T-helper 2 cell treated with Interferon-gamma antibody and Interleukin-4, amounts not matched to agents 5 μg/mL and 100 μg/mL, for 36 hours (primary cell): ENCODE results near the gene SLC7A14.

ENCODE experiments used
- DNase-seq: peaks from one replicate; pipeline ENCODE4 v3.0.0; 2021; ENCODE audit warnings: low spot score
- H3K27ac Mint-ChIP-seq: one replicate; pipeline ENCODE4 v1.8.0; 2021; ENCODE audit warnings: mild to moderate bottlenecking, mixed read lengths
- H3K27me3 Mint-ChIP-seq: one replicate; pipeline ENCODE4 v1.8.0; 2021; ENCODE audit warnings: low read depth, mixed read lengths
- H3K36me3 Mint-ChIP-seq: one replicate; pipeline ENCODE4 v1.8.0; 2021; ENCODE audit warnings: low read depth, mixed read lengths
- H3K4me1 Mint-ChIP-seq: one replicate; pipeline ENCODE4 v1.8.0; 2021; ENCODE audit warnings: low read depth, mixed read lengths
- H3K4me3 Mint-ChIP-seq: one replicate; pipeline ENCODE4 v1.8.0; 2022; ENCODE audit warnings: mild to moderate bottlenecking, moderate library complexity, mixed read lengths
- H3K9me3 Mint-ChIP-seq: one replicate; pipeline ENCODE4 v1.8.0; 2021; ENCODE audit warnings: mixed read lengths

SLC7A14 gene

DNA sequence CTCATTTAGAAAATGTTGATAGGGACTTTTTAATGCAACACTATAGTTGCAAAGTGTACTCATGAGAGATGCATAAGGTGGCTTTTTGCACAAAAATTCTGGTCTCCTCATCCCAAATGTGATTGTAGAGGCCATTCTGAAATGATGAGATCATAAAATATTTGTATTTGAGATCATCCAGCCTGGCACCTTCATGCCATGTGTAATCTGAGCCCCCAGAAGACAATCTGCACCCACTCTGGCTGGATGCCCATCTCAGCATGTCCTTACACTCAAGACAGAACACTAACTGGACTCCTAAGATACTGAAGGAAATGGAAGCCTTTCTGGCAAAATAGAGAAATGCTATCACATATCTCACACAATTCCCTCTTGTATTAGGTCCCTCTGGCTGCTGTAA lies 49.2 kb downstream of the SLC7A14 start:
- H3K36me3 Mint-ChIP-seq, result no peaks in the 10 kb centered on the region
- H3K4me3 Mint-ChIP-seq, result no peak overlapping the region
- no peak for DNase-seq
- H3K27me3 Mint-ChIP-seq, result peaks cover 29% of the 10 kb centered on the region
- H3K27ac Mint-ChIP-seq, result no peak overlapping the region
- no peaks in the 10 kb centered on the region for H3K9me3 Mint-ChIP-seq
- no peaks in the 10 kb centered on the region for H3K4me1 Mint-ChIP-seq

DNA sequence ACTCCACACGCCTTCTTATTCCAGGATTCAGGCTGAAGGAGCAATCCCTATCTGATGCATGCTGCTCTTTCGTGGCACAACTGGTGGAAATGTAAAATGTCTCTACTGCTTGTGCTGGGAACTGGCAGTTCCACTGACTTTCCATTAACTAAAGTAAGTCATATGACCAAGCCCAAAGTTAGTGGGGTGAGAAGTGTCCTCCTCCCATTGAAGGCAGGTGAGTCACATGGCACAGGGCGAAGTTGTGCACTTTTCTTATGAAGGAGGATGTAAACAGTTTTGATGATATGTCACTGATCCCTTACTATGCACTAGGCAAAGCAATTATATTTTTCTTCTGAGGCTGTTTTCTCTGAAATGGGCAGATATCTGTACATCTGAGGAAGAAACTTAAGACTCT lies 51.6 kb downstream of the SLC7A14 start:
- DNase-seq, result no peak
- Mint-ChIP-seq H3K9me3 (no peaks in the 10 kb centered on the region), H3K36me3 (no peaks in the 10 kb centered on the region), H3K4me3 (no peak overlapping the region), H3K27me3 (peaks cover 27% of the 10 kb centered on the region), H3K27ac (no peak overlapping the region), H3K4me1 (no peaks in the 10 kb centered on the region)

DNA sequence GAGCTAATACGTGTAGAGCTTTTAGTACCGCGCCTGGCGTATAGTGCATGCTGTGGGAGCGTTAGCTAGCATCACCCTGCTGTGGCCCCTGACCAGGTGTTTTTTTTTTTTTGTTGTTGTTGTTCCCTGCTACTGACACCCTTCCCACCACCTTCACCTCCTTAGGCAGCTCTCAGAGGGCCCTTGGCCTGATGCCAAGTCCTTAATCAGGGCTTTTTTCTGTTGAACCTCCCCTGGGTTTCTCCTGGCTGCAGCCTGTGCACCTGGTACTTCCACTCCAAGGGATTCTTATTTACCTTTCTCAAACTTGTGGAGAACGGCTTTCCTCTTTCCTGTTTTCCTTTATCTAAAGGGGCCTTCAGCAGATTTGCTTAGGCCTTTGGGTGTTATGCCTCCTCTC lies 53.3 kb downstream of the SLC7A14 start:
- DNase-seq, result no peak
- Mint-ChIP-seq H3K27ac (no peak overlapping the region), H3K4me1 (no peaks in the 10 kb centered on the region), H3K9me3 (no peaks in the 10 kb centered on the region), H3K4me3 (no peak overlapping the region), H3K36me3 (no peaks in the 10 kb centered on the region), H3K27me3 (peaks cover 20% of the 10 kb centered on the region)

DNA sequence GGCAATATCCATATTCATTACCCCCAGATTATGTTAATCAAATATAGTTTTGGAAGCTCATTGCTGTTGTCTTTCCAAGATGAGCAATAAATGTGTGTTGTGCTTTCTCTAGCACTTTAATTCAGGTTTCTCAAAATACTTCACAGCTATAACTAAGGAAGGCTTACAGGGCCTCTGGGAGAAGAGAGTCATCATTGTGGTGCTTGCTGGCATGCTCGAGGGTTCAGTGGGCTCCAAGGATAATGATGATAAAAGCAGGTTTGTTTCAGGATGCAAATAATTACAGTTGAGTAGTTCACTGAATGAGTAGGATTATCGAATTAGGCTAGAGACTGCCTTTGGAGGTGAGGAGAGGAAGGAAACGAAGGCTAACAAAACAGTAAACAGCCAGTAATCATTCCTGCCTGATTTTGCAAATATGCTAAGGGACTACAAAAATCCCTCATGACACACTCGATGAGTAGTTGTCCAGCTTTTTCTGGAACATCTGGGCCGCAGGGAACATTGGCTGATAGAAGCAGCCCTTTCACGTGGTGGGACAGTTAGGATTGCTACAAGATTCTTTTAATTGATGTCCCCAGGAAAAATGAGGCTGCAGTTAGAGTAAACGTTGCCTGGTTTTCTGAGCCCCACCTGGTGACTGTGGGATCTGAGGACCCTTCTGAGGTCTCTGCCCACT lies 54.1 kb downstream of the SLC7A14 start:
- H3K4me1 Mint-ChIP-seq, result no peaks in the 10 kb centered on the region
- peaks cover 13% of the 10 kb centered on the region for H3K27me3 Mint-ChIP-seq
- H3K36me3 Mint-ChIP-seq, result no peaks in the 10 kb centered on the region
- no peaks in the 10 kb centered on the region for H3K9me3 Mint-ChIP-seq
- DNase-seq, result no peak
- no peak overlapping the region for H3K27ac Mint-ChIP-seq
- no peak overlapping the region for H3K4me3 Mint-ChIP-seq

DNA sequence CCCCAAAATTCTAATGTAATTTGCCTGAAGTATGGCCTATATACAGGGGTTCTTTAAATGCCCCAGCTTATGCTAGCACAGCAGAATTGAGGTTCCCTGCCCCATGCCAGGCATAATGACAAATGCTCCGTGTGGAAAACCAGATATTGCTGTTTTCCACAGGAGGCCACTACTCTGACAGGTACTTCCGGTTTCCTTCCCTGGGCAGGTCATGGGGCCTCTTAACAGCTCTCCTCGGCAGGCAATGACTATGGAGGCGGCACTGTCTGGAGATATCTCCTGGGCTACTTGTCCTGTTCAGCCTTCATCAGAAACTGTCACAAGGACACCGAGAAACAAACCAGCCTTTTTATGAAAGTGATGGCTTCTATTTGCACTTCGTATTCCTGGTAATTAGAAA lies 54.8 kb downstream of the SLC7A14 start:
- Mint-ChIP-seq H3K9me3 (no peaks in the 10 kb centered on the region), H3K36me3 (no peaks in the 10 kb centered on the region), H3K4me1 (no peaks in the 10 kb centered on the region), H3K27ac (no peak overlapping the region), H3K4me3 (no peak overlapping the region), H3K27me3 (peaks cover 12% of the 10 kb centered on the region)
- no peak for DNase-seq

DNA sequence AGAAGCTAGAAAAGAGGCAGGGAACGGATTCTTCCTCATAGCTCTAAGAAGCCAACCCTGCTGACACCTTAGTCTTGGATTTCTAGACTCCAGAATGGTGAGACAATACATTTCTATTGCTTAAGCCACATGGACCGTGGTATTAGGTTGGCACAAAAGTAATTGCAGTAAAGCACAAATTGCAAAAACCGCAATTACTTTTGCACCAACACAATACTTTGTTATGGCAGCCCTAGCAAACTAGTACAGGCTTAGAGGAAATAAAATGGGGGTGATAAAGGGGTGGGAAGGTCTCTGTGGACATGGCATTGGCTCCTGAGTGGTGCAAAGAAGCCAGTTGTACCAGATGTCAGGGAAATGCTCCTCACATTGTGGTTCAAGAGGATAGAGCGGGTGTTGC lies 56.0 kb downstream of the SLC7A14 start:
- DNase-seq, result no peak
- Mint-ChIP-seq H3K4me3 (no peak overlapping the region), H3K27ac (no peak overlapping the region), H3K36me3 (no peaks in the 10 kb centered on the region), H3K4me1 (no peaks in the 10 kb centered on the region), H3K27me3 (peaks cover 12% of the 10 kb centered on the region), H3K9me3 (no peaks in the 10 kb centered on the region)

DNA sequence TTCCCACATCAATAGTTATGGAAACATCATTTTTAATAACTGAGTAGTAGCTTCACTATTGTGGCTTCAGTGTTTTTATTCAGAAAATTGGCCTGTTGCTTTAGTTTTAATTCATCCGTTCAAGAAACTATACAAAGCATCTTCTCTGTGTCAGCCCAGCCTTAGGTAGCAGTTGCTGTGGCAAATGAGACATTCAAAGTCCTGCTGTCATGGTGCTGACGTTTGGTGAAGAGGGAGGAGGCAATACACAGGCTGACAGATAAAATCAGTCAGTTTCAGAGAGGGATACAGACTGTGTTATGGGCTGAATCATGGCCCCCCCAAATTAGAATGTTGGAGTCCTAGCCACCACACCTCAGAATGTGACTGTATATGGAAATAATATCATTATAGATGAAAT lies 56.5 kb downstream of the SLC7A14 start:
- Mint-ChIP-seq H3K4me1 (no peaks in the 10 kb centered on the region), H3K4me3 (no peak overlapping the region), H3K9me3 (no peaks in the 10 kb centered on the region), H3K36me3 (no peaks in the 10 kb centered on the region), H3K27ac (no peak overlapping the region), H3K27me3 (peaks cover 12% of the 10 kb centered on the region)
- no peak for DNase-seq

DNA sequence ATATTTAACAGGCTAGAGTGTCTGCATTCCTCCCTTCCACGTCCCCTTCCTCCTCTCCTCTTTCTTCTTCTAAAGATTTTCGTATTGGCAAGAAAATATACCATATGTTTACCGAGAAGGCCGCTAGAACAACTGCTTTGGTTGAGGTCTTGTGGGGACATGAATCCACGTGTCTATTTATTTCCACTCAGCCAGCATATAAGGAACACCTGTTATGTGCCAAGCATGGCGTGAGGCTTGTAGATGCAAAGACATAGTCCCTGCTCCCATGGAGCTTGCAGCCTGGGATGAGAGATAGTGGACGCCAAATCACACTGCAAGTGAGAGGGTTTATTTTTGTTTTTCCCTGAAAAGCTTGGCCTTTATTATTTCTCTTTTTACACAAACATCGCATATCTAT lies 57.1 kb downstream of the SLC7A14 start:
- H3K27ac Mint-ChIP-seq, result no peak overlapping the region
- H3K27me3 Mint-ChIP-seq, result peaks cover 8% of the 10 kb centered on the region
- no peaks in the 10 kb centered on the region for H3K36me3 Mint-ChIP-seq

DNA sequence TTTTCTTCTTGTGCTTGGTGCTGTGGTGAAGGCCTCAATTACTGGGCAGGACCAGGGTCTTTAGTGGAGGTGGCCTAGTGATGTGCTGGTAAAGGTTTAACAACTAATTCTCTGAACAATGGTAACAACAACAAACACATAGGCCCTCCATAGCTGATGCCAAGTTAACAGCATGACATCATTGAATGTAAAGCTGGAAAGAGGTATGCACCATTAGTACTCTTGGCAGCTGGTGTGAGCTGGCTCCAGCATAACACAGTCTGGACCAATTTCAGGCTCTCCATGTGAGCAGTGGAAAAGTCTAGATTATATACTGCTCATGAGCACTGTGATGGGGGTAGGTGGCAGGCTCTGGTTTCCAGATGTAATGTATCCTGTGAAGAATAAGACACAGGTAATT lies 61.8 kb downstream of the SLC7A14 start:
- H3K4me3 Mint-ChIP-seq, result no peak overlapping the region
- DNase-seq, result no peak
- peaks cover 4% of the 10 kb centered on the region for H3K4me1 Mint-ChIP-seq
- H3K27me3 Mint-ChIP-seq, result no peaks in the 10 kb centered on the region
- no peak overlapping the region for H3K27ac Mint-ChIP-seq
- H3K9me3 Mint-ChIP-seq, result no peaks in the 10 kb centered on the region
- H3K36me3 Mint-ChIP-seq, result no peaks in the 10 kb centered on the region

More for the DNA sequence above, 57.1 kb downstream of the SLC7A14 start:
- H3K4me1 Mint-ChIP-seq, result no peaks in the 10 kb centered on the region
- no peak for DNase-seq
- H3K4me3 Mint-ChIP-seq, result no peak overlapping the region
- H3K9me3 Mint-ChIP-seq, result no peaks in the 10 kb centered on the region

DNA sequence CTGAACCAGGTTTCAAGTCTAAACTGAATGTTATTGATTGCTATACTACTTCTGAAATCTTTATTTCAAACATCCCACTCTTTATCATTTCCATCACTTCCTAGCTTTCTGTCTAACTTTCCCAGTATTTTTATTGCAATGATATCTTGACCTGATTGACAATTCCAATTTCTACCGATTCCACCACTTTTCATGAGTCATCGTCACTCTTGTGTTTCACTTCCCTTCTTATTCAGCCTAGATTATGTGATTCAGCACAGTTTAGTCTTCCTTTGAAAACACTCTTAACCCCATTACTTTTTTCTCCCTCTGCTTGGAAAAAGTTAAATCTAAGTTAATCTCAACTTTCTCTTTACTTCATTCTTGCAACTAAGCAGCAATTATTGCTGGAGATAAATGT lies 62.6 kb downstream of the SLC7A14 start:
- DNase-seq, result no peak
- H3K4me3 Mint-ChIP-seq, result no peak overlapping the region
- peaks cover 4% of the 10 kb centered on the region for H3K4me1 Mint-ChIP-seq
- H3K27me3 Mint-ChIP-seq, result peaks cover 7% of the 10 kb centered on the region
- no peaks in the 10 kb centered on the region for H3K36me3 Mint-ChIP-seq
- no peak overlapping the region for H3K27ac Mint-ChIP-seq
- no peaks in the 10 kb centered on the region for H3K9me3 Mint-ChIP-seq

DNA sequence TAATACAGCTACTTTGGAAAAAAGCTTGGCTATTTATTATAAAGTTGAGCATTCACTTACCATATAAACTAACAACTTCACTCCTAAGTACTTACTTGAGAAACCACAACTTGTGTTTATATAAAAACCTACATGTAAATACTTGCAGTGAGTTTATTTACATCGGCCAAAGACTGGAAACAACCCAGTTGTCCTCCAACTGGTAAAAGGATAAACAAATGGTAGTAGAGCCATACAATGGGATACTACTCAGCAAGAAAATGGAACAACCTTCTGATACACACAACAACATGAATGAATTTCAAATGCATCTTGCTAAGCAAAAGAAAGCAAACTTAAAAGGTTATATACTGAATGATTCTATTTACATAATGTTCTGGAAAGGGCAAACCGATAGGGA lies 63.7 kb downstream of the SLC7A14 start:
- H3K27me3 Mint-ChIP-seq, result peaks cover 9% of the 10 kb centered on the region
- no peak for DNase-seq
- H3K27ac Mint-ChIP-seq, result no peak overlapping the region
- no peaks in the 10 kb centered on the region for H3K9me3 Mint-ChIP-seq
- H3K36me3 Mint-ChIP-seq, result no peaks in the 10 kb centered on the region
- H3K4me3 Mint-ChIP-seq, result no peak overlapping the region
- peaks cover 4% of the 10 kb centered on the region for H3K4me1 Mint-ChIP-seq

DNA sequence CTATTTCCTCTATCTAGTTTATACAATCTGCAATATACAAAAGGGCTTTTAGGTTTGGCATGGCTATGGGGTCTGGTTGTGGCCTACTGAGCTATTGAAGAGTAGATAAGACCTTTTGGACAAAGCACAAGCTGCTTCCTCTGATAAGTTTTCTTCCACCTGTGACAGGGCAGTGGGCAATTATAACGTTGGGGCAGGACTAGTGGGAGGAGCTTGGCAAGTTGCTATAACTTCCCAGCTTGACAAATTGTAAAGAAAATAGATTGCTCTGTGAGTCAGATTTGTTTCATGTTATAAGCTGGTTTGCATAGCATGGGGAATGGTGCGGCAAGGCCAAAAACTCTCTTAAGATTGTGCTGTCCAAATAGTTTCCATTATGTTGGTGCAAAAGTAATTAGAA lies 64.9 kb downstream of the SLC7A14 start:
- H3K4me3 Mint-ChIP-seq, result no peak overlapping the region
- H3K36me3 Mint-ChIP-seq, result no peaks in the 10 kb centered on the region
- H3K9me3 Mint-ChIP-seq, result no peaks in the 10 kb centered on the region
- H3K27ac Mint-ChIP-seq, result no peak overlapping the region
- H3K27me3 Mint-ChIP-seq, result peaks cover 11% of the 10 kb centered on the region
- H3K4me1 Mint-ChIP-seq, result peaks cover 4% of the 10 kb centered on the region
- no peak for DNase-seq

DNA sequence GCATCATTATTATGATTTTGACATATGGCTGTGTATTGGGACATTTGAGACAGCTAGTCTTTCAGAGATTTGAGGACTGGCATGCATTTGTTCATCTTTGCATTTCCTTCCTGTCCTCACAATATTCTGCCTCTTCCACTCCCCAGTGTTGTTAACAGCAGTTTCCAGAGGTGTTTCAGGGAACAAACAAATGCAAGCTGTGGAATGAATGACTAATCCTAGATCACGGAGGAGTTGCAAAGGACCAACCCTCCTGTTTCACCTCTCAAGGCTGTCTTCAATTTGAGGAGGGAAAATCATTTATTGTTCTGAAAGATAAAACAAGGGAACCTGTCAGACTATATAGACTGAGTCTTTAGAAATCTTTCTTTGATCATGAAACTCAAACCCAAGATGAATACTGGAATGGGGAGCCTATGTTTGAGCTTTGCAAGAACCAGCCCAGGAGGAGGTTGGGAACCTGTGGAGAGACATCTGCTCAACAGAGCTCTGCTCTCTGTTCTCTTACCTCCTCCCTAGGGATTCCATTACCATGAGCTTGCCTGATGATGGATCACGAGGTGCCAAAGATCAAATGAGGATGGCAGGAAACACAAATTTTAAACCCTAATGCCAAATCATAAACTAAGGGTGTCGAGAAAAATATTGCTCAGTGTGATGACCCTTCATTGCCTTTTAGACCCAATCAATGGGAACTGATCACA lies 68.5 kb downstream of the SLC7A14 start:
- no peak overlapping the region for H3K27ac Mint-ChIP-seq
- peaks cover 17% of the 10 kb centered on the region for H3K27me3 Mint-ChIP-seq
- no peak for DNase-seq
- H3K36me3 Mint-ChIP-seq, result no peaks in the 10 kb centered on the region
- no peak overlapping the region for H3K4me3 Mint-ChIP-seq
- H3K4me1 Mint-ChIP-seq, result no peaks in the 10 kb centered on the region
- no peaks in the 10 kb centered on the region for H3K9me3 Mint-ChIP-seq

DNA sequence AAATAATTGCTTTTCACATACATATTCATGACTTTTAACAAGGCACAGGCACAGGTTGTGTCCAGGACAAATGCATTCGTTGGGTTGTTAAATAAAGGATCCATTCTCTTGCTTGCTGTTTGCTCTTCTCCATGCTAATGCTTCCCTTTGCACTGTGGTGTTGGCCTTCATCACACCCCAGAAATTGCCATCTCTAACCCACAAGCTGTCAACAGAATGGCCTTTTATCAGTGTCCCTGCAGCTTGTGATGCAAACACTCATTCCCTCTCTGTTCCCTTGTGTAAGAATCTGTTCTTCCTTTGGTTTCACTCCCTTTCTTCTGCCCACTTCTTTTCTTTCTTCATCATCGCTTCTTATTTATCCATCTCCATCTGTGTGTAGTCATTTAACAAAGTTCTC lies 72.2 kb downstream of the SLC7A14 start:
- Mint-ChIP-seq H3K36me3 (no peaks in the 10 kb centered on the region), H3K9me3 (no peaks in the 10 kb centered on the region)

DNA sequence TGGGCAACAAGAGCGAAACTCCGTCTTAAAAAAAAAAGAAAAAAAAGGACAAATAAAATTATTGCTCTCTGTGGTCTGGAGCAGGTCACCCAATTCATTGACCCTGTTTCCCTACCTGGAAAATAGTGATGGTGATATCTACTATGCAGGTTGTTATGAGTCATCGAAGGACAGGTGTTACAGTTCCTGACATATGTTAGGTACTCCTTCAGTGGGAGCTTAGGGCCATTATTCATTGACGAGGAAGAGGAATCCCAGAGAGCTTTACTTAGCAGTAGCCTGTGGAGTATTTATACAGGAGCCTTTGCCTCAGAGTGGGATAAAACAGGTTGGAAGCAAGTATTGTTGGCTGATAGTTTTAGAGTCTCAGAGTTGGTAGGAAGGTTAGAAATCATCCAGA lies 74.5 kb downstream of the SLC7A14 start:
- H3K27me3 Mint-ChIP-seq, result peaks cover 12% of the 10 kb centered on the region
- no peaks in the 10 kb centered on the region for H3K9me3 Mint-ChIP-seq
- H3K4me3 Mint-ChIP-seq, result no peak overlapping the region
- no peaks in the 10 kb centered on the region for H3K36me3 Mint-ChIP-seq
- H3K4me1 Mint-ChIP-seq, result no peaks in the 10 kb centered on the region
- no peak for DNase-seq
- no peak overlapping the region for H3K27ac Mint-ChIP-seq

More for the DNA sequence above, 72.2 kb downstream of the SLC7A14 start:
- H3K27ac Mint-ChIP-seq, result no peak overlapping the region
- peaks cover 14% of the 10 kb centered on the region for H3K27me3 Mint-ChIP-seq
- no peaks in the 10 kb centered on the region for H3K4me1 Mint-ChIP-seq
- DNase-seq, result no peak
- no peak overlapping the region for H3K4me3 Mint-ChIP-seq
